Nephron (organoid): ENCODE measurements around the gene S100A13.

Source experiments
- H3K27ac Mint-ChIP-seq, 3 experiments: 2 replicates each; pipeline ENCODE4 v1.8.0; 2020; ENCODE audit warnings: mixed read lengths in 3 of 3, mild to moderate bottlenecking in 2 of 3, moderate library complexity in 1 of 3
- H3K27me3 Mint-ChIP-seq: 2 replicates; pipeline ENCODE4 v1.8.0; 2021; ENCODE audit warnings: low read depth, mild to moderate bottlenecking, moderate library complexity, mixed read lengths
- H3K36me3 Mint-ChIP-seq: 2 replicates; pipeline ENCODE4 v1.8.0; 2020; ENCODE audit warnings: low read depth, mixed read lengths
- H3K4me1 Mint-ChIP-seq: 2 replicates; pipeline ENCODE4 v1.8.0; 2020; ENCODE audit warnings: mixed read lengths
- H3K4me3 Mint-ChIP-seq, 3 experiments: 2 replicates each; pipeline ENCODE4 v1.8.0; 2020; ENCODE audit warnings: mild to moderate bottlenecking in 3 of 3, mixed read lengths in 3 of 3, moderate library complexity in 2 of 3
- H3K9me3 Mint-ChIP-seq: 2 replicates; pipeline ENCODE4 v1.8.0; 2020; ENCODE audit warnings: mixed read lengths
- CTCF ChIP-seq, 3 experiments: fragments of 200-600 bp; sonication (generic); IDR thresholded peaks; one replicate each; pipeline ENCODE4 v1.5.0; 2021; ENCODE audit warnings: antibody characterized with exemption in 3 of 3; ENCODE audit not compliant: unreplicated experiment in 3 of 3

Gene S100A13

GRCh38 chr1:153633161-153633753 lies 6.0 kb upstream of the S100A13 start:
- Mint-ChIP-seq H3K4me1 (peaks cover 66% of the 10 kb centered on the region), H3K4me3 (peak overlapping the region; percentile 94 to 100 (median 98)), H3K27me3 (no peaks in the 10 kb centered on the region), H3K9me3 (no peaks in the 10 kb centered on the region), H3K36me3 (peaks cover 38% of the 10 kb centered on the region), H3K27ac (peak overlapping the region; percentile 99 to 100 (median 100))
- no peak for TF ChIP-seq CTCF (IDR thresholded peaks at IDR 0.05; ENCODE audit: unreplicated experiment in 3 of 3)

GRCh38 chr1:153631047-153632022 lies 4.0 kb upstream of the S100A13 start:
- H3K27me3 Mint-ChIP-seq, result no peaks in the 10 kb centered on the region
- peak overlapping the region in 1 of 3 experiments; percentile 66 for H3K4me3 Mint-ChIP-seq
- peak overlapping the region; percentile 34 to 99 (median 74) for H3K27ac Mint-ChIP-seq
- H3K4me1 Mint-ChIP-seq, result peaks cover 66% of the 10 kb centered on the region
- peaks cover 21% of the 10 kb centered on the region for H3K36me3 Mint-ChIP-seq
- TF ChIP-seq CTCF (IDR thresholded peaks at IDR 0.05; ENCODE audit: unreplicated experiment in 3 of 3), result no peak
- H3K9me3 Mint-ChIP-seq, result no peaks in the 10 kb centered on the region

GRCh38 chr1:153630384-153630783 lies 3.1 kb upstream of the S100A13 start:
- no peak for TF ChIP-seq CTCF (IDR thresholded peaks at IDR 0.05; ENCODE audit: unreplicated experiment in 3 of 3)
- Mint-ChIP-seq H3K9me3 (no peaks in the 10 kb centered on the region), H3K27me3 (no peaks in the 10 kb centered on the region), H3K4me1 (peaks cover 70% of the 10 kb centered on the region), H3K36me3 (peaks cover 16% of the 10 kb centered on the region), H3K27ac (peak overlapping the region; percentile 14 to 99 (median 87)), H3K4me3 (no peak overlapping the region)

GRCh38 chr1:153629971-153630370 lies 2.7 kb upstream of the S100A13 start:
- H3K4me1 Mint-ChIP-seq, result peaks cover 71% of the 10 kb centered on the region
- peaks cover 15% of the 10 kb centered on the region for H3K36me3 Mint-ChIP-seq
- TF ChIP-seq CTCF (IDR thresholded peaks at IDR 0.05; ENCODE audit: unreplicated experiment in 3 of 3), result no peak
- no peaks in the 10 kb centered on the region for H3K9me3 Mint-ChIP-seq
- H3K4me3 Mint-ChIP-seq, result no peak overlapping the region
- H3K27me3 Mint-ChIP-seq, result no peaks in the 10 kb centered on the region
- peak overlapping the region; percentile 66 to 99 (median 87) for H3K27ac Mint-ChIP-seq

- Mint-ChIP-seq H3K27ac (peak overlapping the region; percentile 66 to 99 (median 87)), H3K4me1 (peaks cover 68% of the 10 kb centered on the region), H3K4me3 (peak overlapping the region in 2 of 3 experiments; percentile 45 to 54), H3K9me3 (no peaks in the 10 kb centered on the region), H3K36me3 (peaks cover 14% of the 10 kb centered on the region), H3K27me3 (no peaks in the 10 kb centered on the region)
- TF ChIP-seq CTCF (IDR thresholded peaks at IDR 0.05; ENCODE audit: unreplicated experiment in 3 of 3), result no peak
Measured at GRCh38 chr1:153629343-153629665, 2.0 kb upstream of the S100A13 start.
